Suppressor macrophage treated with lipopolysaccharide for 4 hours (primary cell): ENCODE data around the gene CNTROB.

Experiments
- DNase-seq: peaks from one replicate; pipeline ENCODE4 v3.0.0-alpha.2; 2020

The CNTROB gene

DNA sequence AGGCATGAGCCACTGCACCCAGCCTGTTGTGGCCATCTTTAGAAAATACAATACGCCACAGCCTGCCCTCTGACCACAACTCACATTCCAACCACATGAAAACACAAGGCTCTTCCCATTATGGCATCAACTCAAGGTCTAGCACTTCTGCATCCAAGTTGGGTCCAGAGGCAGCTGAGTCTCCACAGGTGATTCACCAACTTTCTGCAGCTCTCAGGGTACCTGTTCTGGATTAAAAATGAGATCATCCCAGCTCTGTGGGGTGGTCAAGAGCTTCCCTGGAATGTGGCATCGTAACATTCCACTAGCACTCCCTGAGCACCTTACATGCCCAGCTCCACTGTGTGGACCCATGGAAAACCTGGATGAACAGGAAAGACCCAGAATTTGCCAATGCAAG is 60.5 kb downstream of the CNTROB start:
- no peak for DNase-seq

DNA sequence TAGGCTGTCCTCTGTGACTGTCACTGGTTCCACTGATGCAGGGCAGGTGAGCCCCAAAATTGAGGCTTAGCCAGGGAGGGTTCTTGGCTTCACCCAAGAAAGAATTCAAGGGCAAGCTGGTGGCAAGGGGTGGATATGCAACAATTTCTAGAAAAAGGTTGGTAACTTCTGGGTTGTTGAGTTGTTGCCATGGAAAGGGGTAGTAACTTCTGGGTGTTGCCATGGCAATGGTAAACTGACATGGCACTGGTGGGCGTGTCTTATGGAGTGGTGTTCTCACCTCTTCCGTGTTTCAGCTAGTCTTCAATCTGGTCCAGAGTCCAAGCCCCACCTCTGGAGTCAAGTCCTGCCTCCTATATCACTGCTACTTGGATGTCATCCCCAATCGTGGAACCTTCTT is 60.9 kb downstream of the CNTROB start:
- no peak for DNase-seq

DNA sequence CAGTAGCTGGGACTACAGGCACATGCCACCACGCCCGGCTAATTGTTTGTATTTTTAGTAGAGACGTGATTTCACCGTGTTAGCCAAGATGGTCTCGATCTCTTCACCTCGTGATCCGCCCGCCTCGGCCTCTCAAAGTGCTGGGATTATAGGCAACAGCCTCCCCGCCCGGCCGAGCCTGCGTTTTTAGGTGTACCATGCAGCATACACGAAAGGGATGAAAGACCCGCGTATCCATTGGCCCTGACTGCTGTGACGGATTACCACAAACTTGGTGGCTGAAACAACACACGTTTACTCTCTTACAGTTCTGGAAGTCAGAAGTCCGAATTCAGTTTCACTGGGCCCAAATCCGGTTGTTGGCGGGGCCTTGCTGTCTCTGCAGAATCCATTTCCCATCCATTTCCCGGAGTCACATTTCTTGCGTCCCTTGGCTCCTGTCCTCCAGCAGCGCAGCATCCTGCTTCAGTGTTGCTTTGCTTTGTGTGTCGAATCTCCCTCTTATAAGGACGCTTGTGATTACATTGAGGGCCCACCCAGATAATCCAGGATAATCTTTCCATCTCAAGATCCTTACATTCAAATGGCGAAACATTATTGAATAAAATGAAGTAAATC is 62.1 kb downstream of the CNTROB start:
- no peak for DNase-seq

DNA sequence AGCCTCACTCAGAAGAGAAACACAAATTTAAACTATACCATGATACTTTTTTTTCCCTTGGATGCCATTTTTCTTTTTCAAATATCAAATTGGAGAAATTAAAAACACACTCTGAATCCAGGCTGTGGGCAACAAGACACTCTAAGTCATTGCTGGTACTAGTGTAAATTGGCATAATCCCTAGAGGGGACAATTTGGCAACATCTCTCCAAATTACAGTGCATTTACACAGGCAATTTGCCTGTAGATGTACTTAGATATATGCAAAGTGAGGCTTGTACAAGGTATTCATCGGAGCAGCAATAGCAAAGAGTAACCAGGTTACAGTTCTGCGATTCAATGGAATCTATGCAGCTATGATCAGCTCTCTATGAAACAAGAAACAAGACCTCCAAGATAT is 63.7 kb downstream of the CNTROB start:
- no peak for DNase-seq

DNA sequence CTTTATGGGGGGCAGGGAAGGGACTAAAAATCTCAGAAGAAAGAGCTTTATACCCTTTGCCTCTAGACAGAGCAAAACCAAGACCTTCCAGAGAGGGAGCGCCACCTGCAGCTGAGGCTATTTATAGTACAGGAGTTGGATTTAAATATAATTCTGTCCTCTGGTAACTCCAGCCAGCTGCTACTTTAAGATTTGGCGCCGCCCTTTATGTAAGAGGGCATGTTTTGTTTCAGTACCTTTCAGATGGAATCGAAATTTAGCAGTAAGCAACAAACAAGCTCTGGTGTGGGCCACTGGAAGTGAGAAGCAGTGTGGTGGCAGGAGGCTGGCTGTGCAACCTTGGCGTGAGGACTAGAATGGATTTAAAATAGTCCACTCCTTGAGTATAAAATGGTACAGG is 65.2 kb downstream of the CNTROB start:
- DNase-seq = no peak
